Stimulated activated memory B cell treated with anti-CD40 and anti-IgM and Interleukin-4, amounts not matched to agents 10 μg/mL and 1 μg/mL and 100 μg/mL, for 72 hours (primary cell): ENCODE measurements around the gene COL5A3.

Source experiments
- ATAC-seq: fragments of 150-1000 bp; cut with Tn5 transposase; 2 replicates; pipeline ENCODE4 v1.10.0; 2021
- H3K27ac Mint-ChIP-seq: one replicate; pipeline ENCODE4 v1.8.0; 2022; ENCODE audit warnings: mild to moderate bottlenecking, mixed read lengths
- H3K27me3 Mint-ChIP-seq: one replicate; pipeline ENCODE4 v1.8.0; 2022; ENCODE audit warnings: mixed read lengths
- H3K36me3 Mint-ChIP-seq: one replicate; pipeline ENCODE4 v1.8.0; 2022; ENCODE audit warnings: mixed read lengths
- H3K4me1 Mint-ChIP-seq: one replicate; pipeline ENCODE4 v1.8.0; 2022; ENCODE audit warnings: mixed read lengths
- H3K4me3 Mint-ChIP-seq: one replicate; pipeline ENCODE4 v1.8.0; 2022; ENCODE audit warnings: mild to moderate bottlenecking, moderate library complexity, mixed read lengths
- H3K9me3 Mint-ChIP-seq: one replicate; pipeline ENCODE4 v1.8.0; 2022; ENCODE audit warnings: mixed read lengths

Gene COL5A3

GRCh38 chr19:10020851-10021250, 10.5 kb upstream of the COL5A3 start:
- ATAC-seq, result no peak
- Mint-ChIP-seq H3K27ac (no peak overlapping the region), H3K36me3 (no peaks in the 10 kb centered on the region), H3K4me3 (no peak overlapping the region), H3K4me1 (no peaks in the 10 kb centered on the region), H3K9me3 (no peaks in the 10 kb centered on the region), H3K27me3 (peaks cover 25% of the 10 kb centered on the region)

DNA sequence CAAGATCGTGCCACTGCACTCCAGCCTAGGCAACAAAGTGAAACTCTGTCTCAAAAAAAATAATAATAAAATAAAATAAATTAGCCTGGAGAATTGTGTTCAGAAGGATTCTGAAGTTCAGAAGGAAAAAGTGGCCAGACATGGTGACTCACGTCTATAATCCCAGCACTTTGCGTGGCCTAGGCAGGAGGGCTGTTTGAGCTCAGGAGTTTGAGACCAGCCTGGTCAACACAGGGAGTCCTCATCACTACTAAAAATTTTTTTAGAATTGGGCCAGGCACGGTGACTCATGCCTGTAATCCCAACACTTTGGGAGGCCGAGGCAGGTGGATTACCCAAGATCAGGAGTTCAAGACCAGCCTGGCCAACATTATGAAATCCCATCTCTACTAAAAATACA, 8.9 kb upstream of the COL5A3 start:
- no peak for ATAC-seq
- no peaks in the 10 kb centered on the region for H3K9me3 Mint-ChIP-seq
- no peaks in the 10 kb centered on the region for H3K36me3 Mint-ChIP-seq
- no peaks in the 10 kb centered on the region for H3K4me1 Mint-ChIP-seq
- no peak overlapping the region for H3K27ac Mint-ChIP-seq
- no peak overlapping the region for H3K4me3 Mint-ChIP-seq
- peaks cover 32% of the 10 kb centered on the region for H3K27me3 Mint-ChIP-seq

DNA sequence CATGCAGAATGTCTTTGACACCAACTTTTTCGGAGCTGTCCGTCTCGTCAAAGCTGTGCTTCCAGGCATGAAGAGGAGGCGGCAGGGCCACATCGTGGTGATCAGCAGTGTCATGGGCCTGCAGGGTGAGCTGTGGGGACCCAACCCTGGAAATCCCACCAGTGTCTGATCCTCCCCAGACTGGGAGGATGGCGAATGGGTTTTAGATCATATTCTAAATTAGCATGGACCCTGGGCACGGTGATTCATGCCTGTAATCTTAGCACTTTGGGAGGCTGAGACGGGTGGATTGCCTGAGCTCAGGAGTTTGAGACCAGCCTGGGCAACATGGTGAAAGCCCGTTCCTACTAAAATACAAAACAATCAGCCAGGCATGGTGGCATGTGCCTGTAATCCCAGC, 8.5 kb upstream of the COL5A3 start:
- no peaks in the 10 kb centered on the region for H3K9me3 Mint-ChIP-seq
- no peaks in the 10 kb centered on the region for H3K36me3 Mint-ChIP-seq
- no peak overlapping the region for H3K27ac Mint-ChIP-seq
- H3K4me1 Mint-ChIP-seq, result no peaks in the 10 kb centered on the region
- H3K4me3 Mint-ChIP-seq, result no peak overlapping the region
- ATAC-seq, result no peak
- H3K27me3 Mint-ChIP-seq, result peaks cover 36% of the 10 kb centered on the region

DNA sequence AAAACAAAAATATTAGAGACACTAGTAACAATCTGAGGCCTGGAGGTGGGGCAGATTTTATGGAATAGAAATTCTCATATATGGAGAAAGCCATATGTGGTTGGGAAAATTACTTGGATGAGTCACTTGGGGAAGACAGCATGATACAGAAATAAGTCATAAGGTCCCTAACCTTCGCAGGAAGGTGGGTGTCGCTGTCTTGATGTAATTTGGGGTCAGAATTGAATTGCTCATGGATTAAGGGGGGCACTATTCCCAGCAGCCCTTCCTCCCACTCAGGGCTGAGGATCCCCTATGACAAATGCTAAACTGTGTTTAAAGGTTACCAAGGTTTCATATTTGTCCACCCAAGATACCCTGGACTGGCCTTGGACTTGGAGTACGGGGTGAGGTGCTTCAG, 8.0 kb upstream of the COL5A3 start:
- no peak for ATAC-seq
- no peak overlapping the region for H3K27ac Mint-ChIP-seq
- H3K36me3 Mint-ChIP-seq, result no peaks in the 10 kb centered on the region
- H3K27me3 Mint-ChIP-seq, result peaks cover 42% of the 10 kb centered on the region
- H3K9me3 Mint-ChIP-seq, result no peaks in the 10 kb centered on the region
- no peak overlapping the region for H3K4me3 Mint-ChIP-seq
- H3K4me1 Mint-ChIP-seq, result no peaks in the 10 kb centered on the region

GRCh38 chr19:10013834-10014618, 3.7 kb upstream of the COL5A3 start:
- no peak overlapping the region for H3K27ac Mint-ChIP-seq
- peaks cover 3% of the 10 kb centered on the region for H3K9me3 Mint-ChIP-seq
- no peak for ATAC-seq

DNA sequence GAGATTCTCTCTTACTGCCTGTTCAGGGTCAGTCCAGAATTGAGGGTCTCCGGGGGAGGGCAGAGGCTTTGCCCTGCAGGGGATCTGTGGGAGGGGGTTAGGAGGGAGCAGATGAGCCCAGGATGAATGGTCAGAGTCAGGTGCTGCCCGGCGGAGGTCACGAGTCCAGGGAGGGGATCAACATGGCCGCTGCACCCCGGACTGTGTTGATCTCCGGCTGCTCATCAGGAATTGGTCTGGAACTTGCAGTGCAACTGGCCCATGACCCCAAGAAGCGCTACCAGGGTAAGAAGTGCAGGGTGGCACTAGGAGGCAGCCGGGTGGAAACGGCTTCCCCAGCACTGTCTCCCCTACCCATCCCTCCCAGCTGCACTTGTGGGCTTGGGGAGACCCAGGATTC, 3.0 kb upstream of the COL5A3 start, which contains the start of gene RDH8:
Gene RDH8 (plus strand): TSS at position 168 of the 400 bp plus-strand sequence. CDS start 15 bp downstream, at position 183.
- ATAC-seq, result no peak

More at GRCh38 chr19:10013834-10014618, 3.7 kb upstream of the COL5A3 start:
- Mint-ChIP-seq H3K4me1 (peaks cover 7% of the 10 kb centered on the region), H3K4me3 (no peak overlapping the region), H3K27me3 (peaks cover 68% of the 10 kb centered on the region), H3K36me3 (no peaks in the 10 kb centered on the region)

DNA sequence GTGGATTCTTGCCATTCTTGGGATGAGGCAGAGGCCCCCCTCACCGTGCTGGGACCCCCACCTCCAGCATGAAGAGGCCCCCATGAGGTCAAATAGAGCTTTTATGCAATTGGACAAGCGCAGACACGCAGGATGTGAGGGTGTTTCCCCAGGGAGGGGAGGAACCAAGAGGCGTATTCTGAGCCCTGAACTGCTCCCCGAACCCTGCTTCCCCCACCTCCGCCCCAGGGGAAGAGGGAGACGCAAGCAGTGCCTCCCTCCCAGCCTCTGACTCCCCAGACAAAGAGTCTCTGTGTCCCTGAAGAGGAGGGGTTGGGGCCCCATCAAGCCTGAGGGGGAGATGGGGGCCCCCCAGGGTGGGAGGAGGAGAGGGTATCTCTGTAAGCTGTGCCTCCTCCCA, 1.7 kb upstream of the COL5A3 start:
- H3K27me3 Mint-ChIP-seq, result peaks cover 84% of the 10 kb centered on the region
- no peak overlapping the region for H3K4me3 Mint-ChIP-seq
- no peak for ATAC-seq
- no peak overlapping the region for H3K27ac Mint-ChIP-seq
- H3K36me3 Mint-ChIP-seq, result peaks cover 5% of the 10 kb centered on the region
- H3K9me3 Mint-ChIP-seq, result peaks cover 6% of the 10 kb centered on the region
- H3K4me1 Mint-ChIP-seq, result peaks cover 17% of the 10 kb centered on the region

More for the DNA sequence above, 3.0 kb upstream of the COL5A3 start, which contains the start of gene RDH8:
- H3K27me3 Mint-ChIP-seq, result peaks cover 75% of the 10 kb centered on the region
- no peaks in the 10 kb centered on the region for H3K36me3 Mint-ChIP-seq
- H3K4me1 Mint-ChIP-seq, result peaks cover 12% of the 10 kb centered on the region
- no peak within 1 kb of the TSS for H3K4me3 Mint-ChIP-seq
- H3K27ac Mint-ChIP-seq, result no peak within 1 kb of the TSS
- H3K9me3 Mint-ChIP-seq, result peaks cover 3% of the 10 kb centered on the region

DNA sequence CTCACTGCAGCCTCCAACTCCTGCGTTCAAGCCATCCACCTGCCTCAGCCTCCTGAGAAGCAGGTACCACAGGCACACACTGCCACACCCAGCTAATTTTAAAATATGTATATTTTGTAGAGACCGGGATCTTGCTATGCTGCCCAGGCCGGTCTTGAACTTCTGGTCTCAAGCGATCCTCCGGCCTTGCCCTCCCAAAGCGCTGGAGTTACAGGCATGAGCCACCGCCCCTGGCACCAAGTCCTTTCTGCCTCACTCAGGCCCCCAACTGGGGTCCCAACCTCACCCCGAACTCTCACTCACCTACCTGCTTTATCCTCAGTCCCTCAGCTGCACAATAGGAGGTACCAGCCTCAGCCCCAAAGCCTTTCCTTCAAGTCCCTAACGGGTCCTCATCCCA, 635 bp upstream of the COL5A3 start:
- ATAC-seq, result no peak
- Mint-ChIP-seq H3K27me3 (peaks cover 88% of the 10 kb centered on the region), H3K36me3 (peaks cover 10% of the 10 kb centered on the region), H3K4me1 (peaks cover 17% of the 10 kb centered on the region), H3K27ac (no peak overlapping the region), H3K4me3 (no peak overlapping the region), H3K9me3 (peaks cover 11% of the 10 kb centered on the region)

DNA sequence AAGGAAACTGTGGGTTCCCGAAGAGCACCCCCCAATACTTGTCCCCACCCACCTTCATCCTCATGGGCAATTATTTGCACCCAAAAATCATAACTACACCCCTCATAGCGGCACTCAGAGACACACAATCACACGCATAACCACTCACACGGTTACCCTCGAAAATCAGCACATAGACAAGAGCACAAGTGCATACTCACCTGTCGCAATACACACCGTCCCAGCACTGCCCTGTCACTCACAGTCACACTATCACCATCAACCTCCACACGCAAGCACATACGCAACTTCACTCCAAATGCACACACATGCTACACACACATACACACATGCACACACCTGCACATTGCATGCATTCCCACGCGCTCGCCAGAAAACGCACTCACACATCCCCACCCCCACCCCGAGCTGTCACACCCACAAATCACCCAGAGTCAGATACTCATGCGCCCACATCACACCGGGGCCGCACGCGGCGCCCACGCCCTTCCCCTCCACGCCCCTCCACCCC, 535 bp downstream of the COL5A3 start:
- Mint-ChIP-seq H3K36me3 (peaks cover 10% of the 10 kb centered on the region), H3K9me3 (peaks cover 11% of the 10 kb centered on the region), H3K4me3 (no peak overlapping the region), H3K4me1 (peaks cover 17% of the 10 kb centered on the region), H3K27ac (no peak overlapping the region), H3K27me3 (peaks cover 99% of the 10 kb centered on the region)
- no peak for ATAC-seq

- Mint-ChIP-seq H3K27me3 (peaks cover 94% of the 10 kb centered on the region), H3K36me3 (peaks cover 10% of the 10 kb centered on the region), H3K9me3 (peaks cover 11% of the 10 kb centered on the region), H3K4me3 (no peak overlapping the region), H3K27ac (no peak overlapping the region), H3K4me1 (peaks cover 17% of the 10 kb centered on the region)
- ATAC-seq, result no peak
Measured at GRCh38 chr19:10008184-10008765, 2.0 kb downstream of the COL5A3 start.

GRCh38 chr19:10007371-10008183, 2.7 kb downstream of the COL5A3 start:
- Mint-ChIP-seq H3K4me1 (peaks cover 17% of the 10 kb centered on the region), H3K27me3 (peaks cover 94% of the 10 kb centered on the region), H3K9me3 (peaks cover 11% of the 10 kb centered on the region), H3K27ac (no peak overlapping the region), H3K4me3 (no peak overlapping the region), H3K36me3 (peaks cover 10% of the 10 kb centered on the region)
- ATAC-seq, result no peak

DNA sequence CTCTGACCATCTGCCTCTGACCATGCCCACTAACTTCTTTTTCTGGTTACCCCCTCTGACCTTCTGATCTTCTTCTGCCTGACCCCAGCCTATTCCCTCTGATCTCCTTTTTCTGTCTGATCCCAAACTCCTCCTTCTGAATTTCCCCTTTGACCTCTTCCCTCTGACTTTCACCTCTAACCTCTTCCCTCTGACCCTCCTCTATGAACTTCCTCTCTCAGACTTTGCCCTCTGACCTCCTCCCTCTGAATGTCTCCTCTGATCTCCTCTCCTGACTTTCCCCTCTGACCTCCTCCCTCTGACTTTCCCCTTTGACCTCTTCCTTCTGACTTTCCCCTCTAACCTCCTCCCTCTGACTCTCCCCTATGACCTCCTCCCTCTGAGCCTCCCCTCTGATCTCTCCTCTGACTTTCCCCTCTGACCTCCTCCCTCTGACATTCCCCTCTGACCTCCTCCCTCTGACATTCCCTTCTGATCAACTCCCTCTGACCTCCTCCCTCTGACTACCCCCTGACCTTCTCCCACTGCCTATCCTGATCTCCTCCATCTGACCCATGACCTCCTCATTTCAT, 3.5 kb downstream of the COL5A3 start:
- peaks cover 94% of the 10 kb centered on the region for H3K27me3 Mint-ChIP-seq
- H3K9me3 Mint-ChIP-seq, result peaks cover 11% of the 10 kb centered on the region
- no peak for ATAC-seq
- peaks cover 10% of the 10 kb centered on the region for H3K36me3 Mint-ChIP-seq
- no peak overlapping the region for H3K27ac Mint-ChIP-seq
- H3K4me3 Mint-ChIP-seq, result no peak overlapping the region
- H3K4me1 Mint-ChIP-seq, result peaks cover 17% of the 10 kb centered on the region

- H3K9me3 Mint-ChIP-seq, result peaks cover 11% of the 10 kb centered on the region
- H3K27ac Mint-ChIP-seq, result no peak overlapping the region
- ATAC-seq, result no peak
- H3K4me1 Mint-ChIP-seq, result peaks cover 17% of the 10 kb centered on the region
- H3K36me3 Mint-ChIP-seq, result peaks cover 10% of the 10 kb centered on the region
- peaks cover 94% of the 10 kb centered on the region for H3K27me3 Mint-ChIP-seq
- H3K4me3 Mint-ChIP-seq, result no peak overlapping the region
Measured at GRCh38 chr19:10006335-10006708, 4.0 kb downstream of the COL5A3 start.

DNA sequence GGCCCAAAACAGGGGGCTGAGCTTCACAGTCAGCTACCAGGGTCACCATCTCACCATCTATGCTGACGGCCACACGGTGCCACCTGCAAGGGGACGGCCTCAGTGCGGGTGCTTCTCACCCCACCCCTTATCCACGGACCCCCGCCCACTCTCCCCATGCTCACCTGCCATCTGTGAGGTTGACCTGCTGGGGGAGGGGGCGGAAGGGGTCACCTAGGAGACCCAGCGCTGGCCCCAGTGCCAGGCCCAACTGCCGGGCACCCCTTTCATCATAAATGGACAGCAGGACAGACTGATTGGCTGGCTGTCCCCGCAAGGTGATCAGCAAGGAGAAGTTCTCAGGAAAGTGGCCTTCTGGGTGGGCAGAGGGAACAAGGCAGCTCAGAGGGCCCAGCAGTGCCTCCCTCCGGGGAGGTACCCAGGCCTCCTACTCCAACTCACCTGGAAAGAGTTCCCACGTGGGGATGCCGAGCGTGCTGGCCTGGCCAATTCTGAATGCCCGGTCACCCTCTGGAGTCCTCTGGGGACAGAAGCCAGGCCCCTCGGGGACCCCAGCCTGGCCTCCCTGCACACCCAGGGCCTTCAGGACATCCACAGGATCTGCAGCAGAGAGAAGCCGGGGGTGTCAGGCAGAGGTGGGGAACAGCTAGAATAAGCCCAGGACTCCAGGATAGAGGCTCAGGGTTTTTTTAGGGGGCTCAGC, 4.5 kb downstream of the COL5A3 start:
- H3K4me1 Mint-ChIP-seq, result peaks cover 17% of the 10 kb centered on the region
- H3K27me3 Mint-ChIP-seq, result peaks cover 90% of the 10 kb centered on the region
- H3K36me3 Mint-ChIP-seq, result peaks cover 10% of the 10 kb centered on the region
- peaks cover 11% of the 10 kb centered on the region for H3K9me3 Mint-ChIP-seq
- ATAC-seq, result peak; percentile 14
- no peak overlapping the region for H3K4me3 Mint-ChIP-seq
- H3K27ac Mint-ChIP-seq, result no peak overlapping the region
